HepG2 (cell line): ENCODE results near the gene UBE2D3. TPM values are rescaled to one million over a fixed set of nuclear protein-coding genes. Genes with fewer than 3 reads are reported as not detected.

ENCODE experiments used
- ARID5B ChIP-seq: IDR thresholded peaks from 2 replicates; pipeline ENCODE4 v1.4.0; 2020; ENCODE audit warnings: mild to moderate bottlenecking, missing genetic modification reagents
- CEBPG ChIP-seq: IDR thresholded peaks from 2 replicates; pipeline ENCODE4 v1.6.1; 2016
- FOSL1 ChIP-seq: sonication (generic); formaldehyde crosslinking; IDR thresholded peaks from 2 replicates; pipeline ENCODE4 v1.9.0; 2021; ENCODE audit warnings: missing genetic modification reagents, borderline replicate concordance
- GATAD2A ChIP-seq: IDR thresholded peaks from 2 replicates; pipeline ENCODE4 v1.6.1; 2016
- GZF1 ChIP-seq: sonication (generic); formaldehyde crosslinking; IDR thresholded peaks from 2 replicates; pipeline ENCODE4 v1.5.1; 2020; ENCODE audit warnings: mild to moderate bottlenecking, missing genetic modification reagents
- HMG20B ChIP-seq: conservative IDR thresholded peaks from 2 replicates; pipeline ENCODE4 v1.6.1; 2016; ENCODE audit warnings: missing genetic modification reagents, missing compliant biosample characterization
- HNF4A ChIP-seq: sonication (generic); formaldehyde crosslinking; IDR thresholded peaks from 2 replicates; pipeline ENCODE4 v1.4.0; 2020; ENCODE audit warnings: missing genetic modification reagents
- NR2C2 ChIP-seq: sonication (generic); formaldehyde crosslinking; IDR thresholded peaks from 2 replicates; pipeline ENCODE4 v1.4.0; 2020; ENCODE audit warnings: missing genetic modification reagents, mild to moderate bottlenecking, moderate library complexity, borderline replicate concordance
- NR2F1 ChIP-seq, 2 experiments: fragments of 450-650 bp in 1 of 2; formaldehyde crosslinking in 1 of 2; IDR thresholded peaks; 2 replicates each; pipeline versions ENCODE4 v1.5.0 to v1.6.1; 2016 to 2020; ENCODE audit warnings: mild to moderate bottlenecking in 1 of 2, missing compliant biosample characterization in 1 of 2, missing genetic modification reagents in 1 of 2, moderate library complexity in 1 of 2
- NR2F6 ChIP-seq, 2 experiments: IDR thresholded peaks; 2 replicates each; pipeline ENCODE4 v1.6.1; 2016; ENCODE audit warnings: antibody characterized with exemption in 1 of 2, mild to moderate bottlenecking in 1 of 2
- POGZ ChIP-seq: sonication (generic); formaldehyde crosslinking; IDR thresholded peaks from 2 replicates; pipeline ENCODE4 v1.4.0; 2020; ENCODE audit warnings: mild to moderate bottlenecking, missing genetic modification reagents
- RARA ChIP-seq: IDR thresholded peaks from 2 replicates; pipeline ENCODE4 v1.6.1; 2016; ENCODE audit warnings: missing genetic modification reagents, missing compliant biosample characterization
- RXRB ChIP-seq: IDR thresholded peaks from 2 replicates; pipeline ENCODE4 v1.6.1; 2016; ENCODE audit warnings: borderline replicate concordance, missing genetic modification reagents, missing compliant biosample characterization
- SAP130 ChIP-seq: IDR thresholded peaks from 2 replicates; pipeline ENCODE4 v1.6.1; 2016; ENCODE audit warnings: low read depth
- SP5 ChIP-seq: IDR thresholded peaks from 2 replicates; pipeline ENCODE4 v1.6.1; 2016; ENCODE audit warnings: low read depth, borderline replicate concordance
- ZNF740 ChIP-seq: sonication (generic); formaldehyde crosslinking; IDR thresholded peaks from 2 replicates; pipeline ENCODE4 v1.4.0; 2020; ENCODE audit warnings: missing genetic modification reagents
- ZSCAN9 ChIP-seq: IDR thresholded peaks from 2 replicates; pipeline ENCODE4 v1.6.1; 2016; ENCODE audit warnings: borderline replicate concordance
- polyA plus RNA-seq, 8 experiments: library from polyadenylated mRNA; depleted of rRNA in 3 of 8; stranded (reverse) in 7 of 8; unstranded in 1 of 8; fragments of >200 nt; fragmentation: Illumina TruSeq in 4 of 8; extraction: Trizol in 4 of 8; gene quantifications; 2 replicates each; pipeline versions ENCODE4 v1.2.1 to v1.2.3, GENCODE V29; 2011 to 2016; ENCODE audit warnings: low read depth in 4 of 8, missing spikeins in 1 of 8, mixed read lengths in 1 of 8; ENCODE audit not compliant: insufficient read depth in 1 of 8
- total RNA-seq, 5 experiments: library from RNA; depleted of rRNA; stranded (reverse); fragments of >200 nt; fragmentation: Illumina TruSeq; extraction: Trizol; gene quantifications; 2 replicates each; pipeline ENCODE4 v1.2.3, GENCODE V29; 2016; ENCODE audit warnings: low read depth in 1 of 5
- TF ChIP-seq, protein P1 (sequence below): sonication (generic); formaldehyde crosslinking; IDR thresholded peaks from 2 replicates; pipeline ENCODE4 v1.4.0; 2020; ENCODE audit warnings: missing genetic modification reagents, borderline replicate concordance
- TF ChIP-seq, protein P2 (sequence below): sonication (generic); formaldehyde crosslinking; IDR thresholded peaks from 2 replicates; pipeline ENCODE4 v1.4.0; 2020; ENCODE audit warnings: missing genetic modification reagents, mild to moderate bottlenecking, borderline replicate concordance

The UBE2D3 gene
- total and polyA plus RNA-seq, 2 of the 13 experiments (the other 11 are each of a cell fraction or from before 2014, with no cell fraction given): 224 to 293 TPM

GRCh38 chr4:102832667-102833066 is 5.3 kb upstream of the UBE2D3 start (continued):
- TF ChIP-seq, protein P1, sequence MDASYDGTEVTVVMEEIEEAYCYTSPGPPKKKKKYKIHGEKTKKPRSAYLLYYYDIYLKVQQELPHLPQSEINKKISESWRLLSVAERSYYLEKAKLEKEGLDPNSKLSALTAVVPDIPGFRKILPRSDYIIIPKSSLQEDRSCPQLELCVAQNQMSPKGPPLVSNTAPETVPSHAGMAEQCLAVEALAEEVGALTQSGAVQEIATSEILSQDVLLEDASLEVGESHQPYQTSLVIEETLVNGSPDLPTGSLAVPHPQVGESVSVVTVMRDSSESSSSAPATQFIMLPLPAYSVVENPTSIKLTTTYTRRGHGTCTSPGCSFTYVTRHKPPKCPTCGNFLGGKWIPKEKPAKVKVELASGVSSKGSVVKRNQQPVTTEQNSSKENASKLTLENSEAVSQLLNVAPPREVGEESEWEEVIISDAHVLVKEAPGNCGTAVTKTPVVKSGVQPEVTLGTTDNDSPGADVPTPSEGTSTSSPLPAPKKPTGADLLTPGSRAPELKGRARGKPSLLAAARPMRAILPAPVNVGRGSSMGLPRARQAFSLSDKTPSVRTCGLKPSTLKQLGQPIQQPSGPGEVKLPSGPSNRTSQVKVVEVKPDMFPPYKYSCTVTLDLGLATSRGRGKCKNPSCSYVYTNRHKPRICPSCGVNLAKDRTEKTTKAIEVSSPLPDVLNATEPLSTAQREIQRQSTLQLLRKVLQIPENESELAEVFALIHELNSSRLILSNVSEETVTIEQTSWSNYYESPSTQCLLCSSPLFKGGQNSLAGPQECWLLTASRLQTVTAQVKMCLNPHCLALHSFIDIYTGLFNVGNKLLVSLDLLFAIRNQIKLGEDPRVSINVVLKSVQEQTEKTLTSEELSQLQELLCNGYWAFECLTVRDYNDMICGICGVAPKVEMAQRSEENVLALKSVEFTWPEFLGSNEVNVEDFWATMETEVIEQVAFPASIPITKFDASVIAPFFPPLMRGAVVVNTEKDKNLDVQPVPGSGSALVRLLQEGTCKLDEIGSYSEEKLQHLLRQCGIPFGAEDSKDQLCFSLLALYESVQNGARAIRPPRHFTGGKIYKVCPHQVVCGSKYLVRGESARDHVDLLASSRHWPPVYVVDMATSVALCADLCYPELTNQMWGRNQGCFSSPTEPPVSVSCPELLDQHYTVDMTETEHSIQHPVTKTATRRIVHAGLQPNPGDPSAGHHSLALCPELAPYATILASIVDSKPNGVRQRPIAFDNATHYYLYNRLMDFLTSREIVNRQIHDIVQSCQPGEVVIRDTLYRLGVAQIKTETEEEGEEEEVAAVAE (CRISPR knock-in tag): no peak
- TF ChIP-seq ARID5B (0 out of 2 replicates have a peak, but pooled peaks have one; percentile 37), SAP130 (CRISPR knock-in tag) (peak; percentile 33; the same call in 1 of the 2 replicates), RARA (CRISPR knock-in tag) (peak; percentile 32; the same call in 1 of the 2 replicates), SP5 (peak; percentile 73), ZNF740 (CRISPR knock-in tag) (no peak), RXRB (CRISPR knock-in tag) (0 out of 2 replicates have a peak, but pooled peaks have one; percentile 13), GZF1 (CRISPR knock-in tag) (no peak), HNF4A (CRISPR knock-in tag) (peak; percentile 64), NR2C2 (0 out of 2 replicates have a peak, but pooled peaks have one; percentile 38), ZSCAN9 (CRISPR knock-in tag) (no peak), FOSL1 (CRISPR knock-in tag) (no peak), GATAD2A (CRISPR knock-in tag) (peak; percentile 31; the same call in 1 of the 2 replicates), HMG20B (CRISPR knock-in tag) (no peak), CEBPG (CRISPR knock-in tag) (0 out of 2 replicates have a peak, but pooled peaks have one; percentile 16), NR2F6 (IDR thresholded peaks at IDR 0.05) (peak; percentile 48; the same call in 1 of the 2 replicates), NR2F6 (CRISPR knock-in tag; IDR thresholded peaks at IDR 0.05) (peak; percentile 80), NR2F1 (CRISPR knock-in tag; IDR thresholded peaks at IDR 0.05) (0 out of 4 replicates have a peak, but pooled peaks of 1 of the 2 experiments have one; percentile 38), POGZ (CRISPR knock-in tag) (0 out of 2 replicates have a peak, but pooled peaks have one; percentile 13)
- TF ChIP-seq, protein P2, sequence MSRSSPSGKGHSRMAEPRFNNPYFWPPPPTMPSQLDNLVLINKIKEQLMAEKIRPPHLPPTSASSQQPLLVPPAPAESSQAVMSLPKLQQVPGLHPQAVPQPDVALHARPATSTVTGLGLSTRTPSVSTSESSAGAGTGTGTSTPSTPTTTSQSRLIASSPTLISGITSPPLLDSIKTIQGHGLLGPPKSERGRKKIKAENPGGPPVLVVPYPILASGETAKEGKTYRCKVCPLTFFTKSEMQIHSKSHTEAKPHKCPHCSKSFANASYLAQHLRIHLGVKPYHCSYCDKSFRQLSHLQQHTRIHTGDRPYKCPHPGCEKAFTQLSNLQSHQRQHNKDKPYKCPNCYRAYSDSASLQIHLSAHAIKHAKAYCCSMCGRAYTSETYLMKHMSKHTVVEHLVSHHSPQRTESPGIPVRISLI: 0 out of 2 replicates have a peak, but pooled peaks have one; percentile 52
